Dermis microvascular lymphatic vessel endothelial cell (primary cell): ENCODE measurements around the gene RELB. TPM values are rescaled to one million over a fixed set of nuclear protein-coding genes. Genes with fewer than 3 reads are reported as not detected.

Source experiments
- DNase-seq, 2 donors: peaks; one replicate each; pipeline versions ENCODE4 v3.0.0 to v3.0.0-alpha.2; 2010; ENCODE audit warnings: low read depth in 2 of 2
- total RNA-seq: library from RNA; depleted of rRNA; stranded (reverse); fragments of >200 nt; gene quantifications from 2 replicates; pipeline ENCODE4 v1.2.1, GENCODE V29; 2014

Gene RELB
- total RNA-seq, 1 donor from 2014 or later: 8.2 TPM

DNA sequence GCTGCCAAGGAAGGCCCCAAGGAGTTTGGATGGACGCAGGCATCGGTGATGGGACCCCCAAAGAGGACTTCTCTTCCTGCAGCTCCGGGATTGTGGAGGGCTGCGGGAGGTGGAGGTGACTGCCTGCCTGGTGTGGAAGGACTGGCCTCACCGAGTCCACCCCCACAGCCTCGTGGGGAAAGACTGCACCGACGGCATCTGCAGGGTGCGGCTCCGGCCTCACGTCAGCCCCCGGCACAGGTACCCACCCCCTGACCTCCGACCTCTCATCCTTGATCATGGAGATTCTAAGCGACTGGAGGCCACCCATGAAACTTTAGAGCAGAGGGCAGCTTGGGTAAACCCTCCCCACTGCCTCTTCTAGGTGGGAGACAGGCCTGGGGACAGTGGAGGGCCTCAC is 20.7 kb downstream of the RELB start:
- no peak for DNase-seq

DNA sequence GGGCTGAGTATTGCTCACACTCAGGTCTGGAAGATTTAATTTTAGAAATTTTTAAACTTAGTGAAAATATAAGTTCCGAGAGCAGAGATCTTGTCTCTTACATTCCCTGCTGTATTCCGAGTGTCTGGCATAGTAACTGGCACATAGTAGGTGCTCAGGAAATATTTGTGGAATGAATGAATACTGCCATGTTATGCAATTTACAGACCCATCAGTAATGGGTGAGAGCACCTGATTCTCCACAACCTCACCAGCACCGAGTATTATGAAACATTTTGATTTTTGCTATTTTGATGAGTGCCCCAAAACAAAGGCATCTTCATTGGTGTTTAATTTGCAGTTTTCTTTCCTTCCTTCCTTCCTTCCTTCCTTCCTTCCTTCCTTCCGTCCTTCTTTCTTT is 21.8 kb downstream of the RELB start:
- no peak for DNase-seq

DNA sequence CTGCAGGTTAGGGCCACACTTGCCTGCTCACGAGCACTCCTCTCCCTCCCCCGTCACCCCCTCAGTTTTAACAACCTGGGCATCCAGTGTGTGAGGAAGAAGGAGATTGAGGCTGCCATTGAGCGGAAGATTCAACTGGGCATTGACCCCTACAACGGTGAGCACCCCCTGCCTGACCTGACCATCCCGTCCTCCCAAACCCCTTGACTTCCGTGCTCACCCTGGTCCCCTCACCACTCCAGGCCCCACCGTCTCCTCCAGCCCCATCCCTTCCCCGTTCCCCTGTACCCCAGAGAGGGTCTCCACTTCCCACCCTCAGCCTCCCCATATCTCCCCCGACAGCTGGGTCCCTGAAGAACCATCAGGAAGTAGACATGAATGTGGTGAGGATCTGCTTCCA is 24.0 kb downstream of the RELB start:
- DNase-seq: no peak

DNA sequence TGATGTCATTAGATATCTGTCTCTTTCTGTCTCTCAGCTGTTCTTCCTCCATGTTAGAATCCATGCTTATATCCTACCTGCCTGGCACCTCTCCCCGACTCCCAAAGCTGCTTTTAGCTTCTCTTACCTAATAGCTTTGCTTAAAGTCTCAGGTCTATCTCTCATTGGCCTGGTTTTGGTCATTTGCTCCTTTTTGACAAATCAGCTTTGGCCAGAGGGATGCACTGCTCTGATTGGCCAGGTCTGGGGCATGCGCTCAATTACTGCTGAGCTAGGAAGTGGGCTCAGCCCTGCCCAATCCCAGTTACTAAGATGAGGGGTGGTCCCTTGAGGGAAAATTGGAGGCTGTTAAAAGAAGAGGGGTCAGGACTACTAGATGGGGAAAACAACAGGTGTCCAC is 26.1 kb downstream of the RELB start:
- no peak for DNase-seq

DNA sequence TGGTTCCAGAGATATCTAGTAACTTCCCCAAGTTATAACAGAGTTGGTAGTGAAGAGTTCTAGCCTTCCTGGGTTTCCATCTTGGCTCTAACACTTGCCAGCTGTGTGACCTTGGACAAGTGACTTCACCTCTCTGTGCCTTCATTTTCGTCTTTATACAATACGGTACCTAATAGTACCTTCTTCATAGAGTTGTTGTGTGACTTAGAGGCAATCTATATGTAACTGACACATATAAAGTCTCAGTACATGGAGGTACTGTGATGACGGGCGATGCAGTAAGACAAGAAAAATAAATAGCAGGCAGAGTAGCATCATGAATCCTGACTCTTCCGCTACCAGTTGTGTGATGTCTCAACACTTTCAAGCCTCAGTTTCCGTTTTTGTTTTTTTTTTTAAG is 29.6 kb downstream of the RELB start:
- no peak for DNase-seq

DNA sequence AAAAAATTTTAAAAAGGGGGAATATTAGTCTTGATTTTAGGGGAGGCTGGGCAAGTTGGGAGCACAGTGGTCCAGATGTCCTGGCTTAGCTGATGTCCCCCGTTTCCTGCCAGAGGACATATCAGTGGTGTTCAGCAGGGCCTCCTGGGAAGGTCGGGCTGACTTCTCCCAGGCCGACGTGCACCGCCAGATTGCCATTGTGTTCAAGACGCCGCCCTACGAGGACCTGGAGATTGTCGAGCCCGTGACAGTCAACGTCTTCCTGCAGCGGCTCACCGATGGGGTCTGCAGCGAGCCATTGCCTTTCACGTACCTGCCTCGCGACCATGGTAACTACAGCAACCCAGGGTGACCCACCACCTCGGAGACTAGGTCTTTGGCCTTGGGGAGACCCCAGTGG is 31.2 kb downstream of the RELB start:
- no peak for DNase-seq

DNA sequence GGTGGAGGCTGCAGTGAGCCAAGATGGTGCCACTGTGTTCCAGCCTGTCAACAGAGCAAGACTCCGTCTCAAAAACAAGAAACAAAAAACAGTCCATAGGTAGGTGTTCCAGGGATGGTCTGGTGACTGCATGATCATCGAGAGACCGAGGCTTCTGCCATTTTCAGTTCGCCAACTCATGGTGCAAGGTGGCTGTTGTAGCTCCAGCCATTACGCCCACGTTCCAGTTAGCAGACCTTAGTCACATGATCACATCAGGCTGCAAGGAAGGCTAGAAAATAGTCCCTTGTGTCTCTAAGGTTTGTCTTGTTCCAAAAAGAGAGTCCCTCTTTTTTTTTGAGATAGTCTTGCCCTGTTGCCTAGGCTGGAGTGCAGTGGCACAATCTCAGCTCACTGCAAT is 34.5 kb downstream of the RELB start:
- no peak for DNase-seq

DNA sequence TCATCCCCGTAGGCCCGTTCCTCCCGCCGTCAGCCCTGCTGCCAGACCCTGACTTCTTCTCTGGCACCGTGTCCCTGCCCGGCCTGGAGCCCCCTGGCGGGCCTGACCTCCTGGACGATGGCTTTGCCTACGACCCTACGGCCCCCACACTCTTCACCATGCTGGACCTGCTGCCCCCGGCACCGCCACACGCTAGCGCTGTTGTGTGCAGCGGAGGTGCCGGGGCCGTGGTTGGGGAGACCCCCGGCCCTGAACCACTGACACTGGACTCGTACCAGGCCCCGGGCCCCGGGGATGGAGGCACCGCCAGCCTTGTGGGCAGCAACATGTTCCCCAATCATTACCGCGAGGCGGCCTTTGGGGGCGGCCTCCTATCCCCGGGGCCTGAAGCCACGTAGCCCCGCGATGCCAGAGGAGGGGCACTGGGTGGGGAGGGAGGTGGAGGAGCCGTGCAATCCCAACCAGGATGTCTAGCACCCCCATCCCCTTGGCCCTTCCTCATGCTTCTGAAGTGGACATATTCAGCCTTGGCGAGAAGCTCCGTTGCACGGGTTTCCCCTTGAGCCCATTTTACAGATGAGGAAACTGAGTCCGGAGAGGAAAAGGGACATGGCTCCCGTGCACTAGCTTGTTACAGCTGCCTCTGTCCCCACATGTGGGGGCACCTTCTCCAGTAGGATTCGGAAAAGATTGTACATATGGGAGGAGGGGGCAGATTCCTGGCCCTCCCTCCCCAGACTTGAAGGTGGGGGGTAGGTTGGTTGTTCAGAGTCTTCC is 36.3 kb downstream of the RELB start:
- DNase-seq: no peak

DNA sequence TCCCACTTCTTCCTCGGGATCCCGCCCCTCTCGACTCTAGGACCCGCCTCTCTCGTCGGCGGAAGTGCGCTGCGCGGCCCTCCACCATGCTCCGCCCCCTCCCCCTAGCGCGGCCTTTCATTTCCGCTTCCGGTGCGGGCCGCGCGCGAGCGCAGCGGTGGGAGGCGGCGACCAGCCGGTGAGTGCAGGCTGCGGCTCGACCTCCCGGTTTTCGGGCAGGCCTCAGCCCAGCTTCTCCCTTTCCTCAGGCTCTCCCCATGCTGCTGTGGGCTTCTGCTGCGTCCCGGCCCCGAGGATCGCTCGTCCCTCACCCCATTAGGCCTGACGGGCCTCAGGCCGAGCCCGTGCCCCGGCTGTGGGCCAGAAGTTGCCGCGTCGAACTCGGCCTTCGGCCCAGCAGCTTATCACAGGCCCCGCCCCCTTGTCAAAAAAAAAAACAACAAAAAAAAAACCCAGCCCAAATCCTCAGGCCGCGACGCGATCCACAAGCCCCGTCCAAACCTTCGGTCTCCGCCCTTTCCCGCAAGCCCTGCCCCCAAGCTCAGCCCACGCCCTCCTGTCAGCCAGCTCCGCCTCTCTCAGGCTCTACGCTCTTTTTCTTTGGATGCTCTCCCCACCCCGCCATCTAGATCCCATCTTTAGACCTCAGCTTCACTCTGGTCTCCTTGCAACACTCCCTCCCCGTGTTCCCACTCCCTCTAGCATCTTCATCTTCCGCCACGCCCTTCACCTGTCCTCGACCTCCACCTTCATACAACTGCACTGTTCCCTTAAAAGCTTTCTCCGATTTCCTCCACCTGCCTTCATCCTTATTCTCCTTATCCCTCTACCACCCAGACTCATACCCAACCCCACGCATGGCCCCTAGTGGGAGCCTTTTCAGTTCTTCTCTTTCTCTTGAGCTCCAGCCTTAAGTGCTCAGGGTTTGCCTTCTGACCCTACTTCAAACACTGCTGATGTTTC is 37.9 kb downstream of the RELB start, which contains the start of gene CLASRP:
TSS of gene CLASRP (plus strand) at position 115 of the 963 bp plus-strand sequence. CDS start 1,168 bp downstream, outside the sequence.
- DNase-seq: peak; percentile 74 to 90

DNA sequence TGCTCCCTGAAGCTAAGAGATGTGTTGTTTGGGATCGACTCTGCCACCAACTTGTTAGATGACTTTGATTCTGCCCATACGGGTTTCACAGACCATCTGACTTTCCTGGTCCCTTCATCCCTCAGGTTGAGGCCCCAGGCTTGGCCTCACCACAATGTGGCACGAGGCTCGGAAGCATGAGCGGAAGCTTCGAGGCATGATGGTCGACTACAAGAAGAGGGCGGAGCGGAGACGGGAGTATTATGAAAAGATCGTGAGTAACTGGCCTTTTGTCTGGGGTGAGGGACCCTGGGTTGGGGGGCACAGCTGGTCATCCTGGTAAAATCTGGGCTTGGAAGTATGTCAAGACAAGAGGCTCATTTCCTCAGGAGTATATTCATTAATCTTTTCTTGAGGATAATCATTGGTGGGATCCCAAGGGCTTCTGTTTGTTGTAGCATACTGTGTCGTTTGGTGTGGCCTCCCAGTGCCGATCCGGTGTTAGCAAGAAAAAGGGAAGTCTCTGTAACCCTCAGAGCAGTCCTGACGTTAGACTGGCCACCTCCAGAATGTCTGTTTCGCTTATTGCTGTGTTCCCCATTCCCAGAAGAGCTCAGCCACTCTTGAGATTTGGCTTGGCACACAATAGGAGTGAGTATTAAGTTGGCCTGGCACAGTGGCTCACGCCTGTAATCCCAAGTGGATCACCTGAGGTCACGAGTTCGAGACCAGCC is 39.0 kb downstream of the RELB start:
- DNase-seq: no peak

DNA sequence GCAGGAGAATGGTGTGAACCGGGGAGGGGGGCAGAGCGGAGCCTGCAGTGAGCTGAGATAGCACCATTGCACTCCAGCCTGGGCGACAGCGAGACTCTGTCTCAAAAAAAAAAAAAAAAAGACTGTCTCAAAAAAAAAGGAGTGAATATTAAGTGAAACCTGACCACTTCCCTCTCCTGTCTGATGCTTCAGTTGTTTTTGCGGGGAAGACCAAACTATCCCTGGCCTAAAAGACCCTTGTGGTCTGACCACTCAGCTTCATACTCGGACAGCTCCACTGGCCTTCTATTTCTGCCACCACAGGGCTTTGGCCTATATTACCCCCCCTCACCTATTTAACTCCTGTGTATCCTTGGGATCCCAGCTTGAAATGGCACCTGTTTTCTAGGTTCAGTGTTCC is 39.9 kb downstream of the RELB start:
- no peak for DNase-seq

DNA sequence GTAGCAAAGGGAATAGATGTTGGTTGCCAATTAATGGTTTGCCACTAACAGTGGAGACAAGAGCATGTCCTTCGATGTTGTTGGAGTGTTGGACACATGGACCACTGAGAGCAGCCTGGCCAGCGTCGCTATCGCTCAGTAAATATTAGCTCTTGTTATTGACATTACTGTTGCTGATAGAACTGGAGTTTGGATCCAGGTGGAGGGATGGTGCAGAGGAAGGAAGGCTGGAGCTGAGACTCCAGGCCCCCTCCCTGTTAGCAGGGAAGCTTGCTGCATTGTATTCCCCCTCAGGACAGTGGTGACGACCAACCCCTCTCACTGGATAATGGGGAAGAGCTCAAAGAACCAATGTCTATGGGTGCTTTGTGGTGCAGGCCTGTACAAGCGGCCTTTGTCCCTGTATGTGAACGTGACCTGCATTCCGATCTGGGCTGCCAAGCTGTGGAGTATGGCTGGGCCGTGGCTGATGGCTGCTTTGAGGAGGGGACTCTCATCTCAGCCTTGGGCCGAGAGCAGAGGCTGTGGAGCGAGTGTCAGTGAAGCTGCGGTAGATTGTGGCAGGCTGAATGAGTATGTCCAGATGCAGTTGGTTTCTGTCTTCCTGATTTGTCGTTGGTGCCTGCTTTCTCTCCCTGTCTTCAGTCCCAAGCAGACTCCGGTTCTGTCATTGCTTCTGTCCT is 44.5 kb downstream of the RELB start:
- DNase-seq: no peak

DNA sequence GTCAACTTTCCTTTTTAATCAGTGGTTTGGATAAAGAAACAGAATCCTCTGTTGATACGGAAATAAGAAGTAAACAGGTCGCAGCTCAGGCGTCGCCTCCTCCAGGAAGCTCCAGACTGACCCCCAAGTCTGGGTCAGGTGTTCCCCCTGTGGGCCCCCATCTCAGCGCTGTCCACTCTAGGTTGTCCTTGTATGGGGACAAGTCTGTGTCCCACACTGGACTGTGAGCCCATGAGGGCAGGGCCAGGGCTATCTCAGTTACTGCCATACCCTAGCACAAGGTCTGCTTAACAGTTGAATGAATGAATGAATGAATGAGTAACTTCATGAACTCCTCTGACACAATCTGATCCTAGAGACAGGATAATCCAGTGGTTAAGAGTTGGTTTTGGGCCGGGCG is 45.1 kb downstream of the RELB start:
- DNase-seq: no peak

DNA sequence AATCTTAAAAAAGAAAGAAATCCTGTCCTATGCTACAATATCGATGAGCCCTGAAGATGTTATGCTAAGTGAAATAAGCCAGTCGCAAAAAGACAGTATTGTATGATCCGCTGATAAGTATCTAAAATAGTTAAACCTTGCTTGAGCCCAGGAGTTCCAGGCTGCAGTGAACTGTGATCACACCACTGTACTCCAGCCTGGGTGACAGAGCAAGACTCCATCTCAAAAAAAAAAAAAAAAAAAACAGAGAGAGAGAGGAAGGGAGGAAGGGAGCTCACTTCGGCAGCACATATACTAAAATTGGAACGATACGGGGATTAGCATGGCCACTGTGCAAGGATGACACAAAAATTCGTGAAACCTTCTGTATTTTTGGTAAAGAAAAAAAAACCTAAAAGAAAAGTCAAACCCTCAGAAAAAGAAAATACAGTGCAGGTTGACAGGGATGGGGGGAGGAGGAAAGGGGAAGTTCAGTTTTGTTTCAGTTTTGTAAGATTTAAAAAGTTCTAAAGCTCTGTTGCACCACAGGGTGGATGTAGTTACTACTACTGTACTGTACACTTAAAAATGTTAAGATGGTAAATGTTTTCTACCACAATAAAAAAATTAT is 46.0 kb downstream of the RELB start:
- no peak for DNase-seq

DNA sequence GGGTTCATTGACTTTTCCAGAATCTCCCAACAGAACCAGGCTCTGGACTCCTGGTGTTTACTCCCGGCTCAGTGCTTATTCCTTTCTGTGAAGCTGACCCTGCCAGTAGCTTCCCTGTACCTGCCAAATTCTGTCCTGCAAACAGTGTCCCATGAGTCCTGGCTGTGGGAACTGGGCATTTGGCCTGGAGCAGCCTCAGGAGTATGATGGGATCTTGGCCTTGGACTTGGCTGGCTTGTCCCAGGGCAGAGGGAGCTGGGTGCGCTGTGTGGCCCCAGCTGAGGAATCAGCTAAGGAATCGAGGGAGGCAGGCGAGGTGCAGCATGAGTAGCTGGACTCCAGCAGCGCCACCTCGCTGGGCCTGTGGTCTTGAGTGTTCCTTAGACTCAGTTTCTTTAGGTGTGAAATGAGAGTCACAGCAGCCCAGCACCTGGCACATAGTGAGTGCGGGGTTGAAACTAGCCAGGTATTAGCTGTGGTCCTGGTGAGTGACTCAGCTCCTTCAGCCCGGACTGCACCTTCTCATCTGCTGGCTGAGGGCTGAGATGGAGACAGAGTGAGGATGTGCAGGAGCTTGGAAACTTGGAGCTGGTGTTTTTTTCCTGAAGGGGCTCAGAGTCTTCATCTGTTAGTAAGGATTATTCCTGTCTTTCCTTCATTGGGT is 47.9 kb downstream of the RELB start:
- DNase-seq: no peak

DNA sequence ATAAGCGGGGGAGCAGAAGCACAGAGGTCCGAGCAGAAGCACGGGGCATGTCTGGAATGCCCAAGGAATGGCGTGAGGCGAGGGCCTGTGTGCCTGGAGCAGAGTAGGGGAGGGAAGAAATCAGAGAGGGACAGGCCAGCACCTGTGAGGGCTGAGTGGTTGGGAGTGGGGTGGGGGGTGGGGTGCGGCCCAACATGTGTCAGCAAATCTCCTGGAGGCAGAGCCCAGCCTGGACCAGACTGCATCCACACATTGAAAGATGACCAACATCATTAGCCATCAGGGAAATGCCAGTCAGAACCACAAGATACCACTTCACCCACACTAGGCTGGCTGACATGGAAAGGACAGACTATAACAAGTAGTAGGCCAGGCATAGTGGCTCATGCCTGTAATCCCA is 48.8 kb downstream of the RELB start:
- DNase-seq: no peak

DNA sequence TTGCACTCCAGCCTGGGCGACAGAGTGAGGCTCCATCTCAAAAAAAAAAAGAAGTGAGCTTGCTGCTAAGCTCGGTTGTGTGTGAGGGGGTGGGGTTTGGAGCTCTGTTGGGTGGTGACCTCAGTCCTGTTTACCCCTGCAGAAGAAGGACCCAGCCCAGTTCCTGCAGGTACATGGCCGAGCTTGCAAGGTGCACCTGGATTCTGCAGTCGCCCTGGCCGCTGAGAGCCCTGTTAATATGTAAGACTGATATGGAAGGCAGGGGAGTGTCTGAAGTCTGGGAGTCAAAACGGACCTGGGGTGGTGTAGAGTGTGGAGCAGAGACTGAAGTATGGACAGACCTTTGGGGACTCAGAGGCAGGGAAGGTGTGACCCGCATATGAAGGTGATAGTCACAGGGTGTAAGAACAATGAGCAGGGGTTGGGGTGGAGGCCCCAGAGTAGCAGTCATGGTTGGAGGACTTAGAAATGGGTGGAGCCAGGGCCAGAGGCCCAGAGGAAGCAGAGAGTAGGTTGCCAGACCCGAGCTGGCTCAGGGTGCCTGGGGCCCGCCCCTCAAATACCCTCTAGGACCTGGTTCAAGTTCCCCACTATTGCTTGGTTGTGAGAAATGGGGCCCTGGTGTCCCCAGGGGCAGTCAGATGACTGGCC is 50.8 kb downstream of the RELB start:
- DNase-seq: no peak

DNA sequence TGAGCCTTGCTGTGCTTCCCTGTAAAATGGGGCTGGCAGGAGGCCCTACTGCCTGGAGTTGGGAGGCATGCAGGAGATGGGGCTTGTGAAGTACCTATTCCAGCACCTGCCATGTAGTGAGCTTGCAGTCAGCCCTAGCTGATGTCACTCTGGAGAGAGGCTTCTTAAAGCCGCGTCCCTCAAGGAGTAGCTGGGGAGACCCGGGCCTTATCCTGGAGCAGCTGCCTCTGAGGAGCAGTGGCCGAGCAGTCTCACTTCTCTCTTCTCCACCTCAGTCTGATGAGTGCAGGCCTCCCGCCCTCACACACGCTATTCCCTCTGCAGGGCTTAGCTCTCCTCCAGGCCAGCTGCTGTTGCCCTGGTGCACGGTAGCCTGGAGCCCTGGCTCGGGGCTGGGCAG is 55.6 kb downstream of the RELB start:
- DNase-seq: no peak

DNA sequence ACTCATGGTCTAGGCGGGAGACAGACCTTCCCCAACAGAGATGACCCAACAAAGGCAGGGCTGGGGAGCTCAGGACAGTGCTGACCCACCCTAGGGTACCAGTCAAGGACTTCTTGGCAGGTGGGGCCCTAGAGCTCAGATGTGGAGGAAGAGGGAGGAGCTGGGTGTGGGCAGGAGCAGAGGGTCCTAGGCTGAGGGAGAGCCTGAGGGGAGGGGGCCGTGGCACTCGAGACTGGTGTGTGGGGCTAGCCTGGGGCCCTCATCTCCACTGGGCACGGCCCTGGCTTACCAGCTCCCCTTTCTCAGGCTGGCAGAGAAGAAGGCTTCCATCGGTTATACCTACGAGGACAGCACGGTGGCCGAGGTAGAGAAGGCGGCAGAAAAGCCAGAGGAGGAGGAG is 56.2 kb downstream of the RELB start:
- no peak for DNase-seq

DNA sequence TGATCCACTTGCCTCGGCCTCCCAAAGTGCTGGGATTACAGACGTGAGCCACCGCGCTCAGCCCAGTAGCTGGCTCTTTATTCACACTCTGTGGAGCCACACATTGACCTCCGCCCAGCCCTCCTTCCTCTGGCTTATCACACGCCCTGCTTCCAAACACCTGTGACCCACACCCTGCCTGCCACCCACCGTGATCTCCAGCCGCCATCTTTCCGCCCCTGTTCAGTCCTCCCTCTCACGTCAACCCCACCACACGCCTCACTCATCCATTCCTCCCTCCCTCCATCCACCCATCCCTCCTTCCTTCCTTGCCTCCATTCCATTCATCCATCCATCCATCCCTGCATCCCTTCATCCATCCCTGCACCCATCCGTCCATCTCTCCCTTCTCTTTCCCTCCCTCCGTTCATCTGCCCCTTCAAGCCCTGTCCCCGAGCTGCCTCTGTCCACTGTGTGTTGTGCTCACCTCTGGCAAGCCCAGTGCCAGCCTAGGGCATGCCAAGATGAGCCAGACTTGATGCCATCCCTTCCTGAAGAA is 57.4 kb downstream of the RELB start:
- no peak for DNase-seq
